H1 (cell line): ENCODE results near the gene NSD2. TPM values are rescaled to one million over a fixed set of nuclear protein-coding genes. Genes with fewer than 3 reads are reported as not detected.

Experiments
- MAFK ChIP-seq: IDR thresholded peaks from 2 replicates; pipeline ENCODE4 v1.6.1; 2012; ENCODE audit warnings: low read depth, mild to moderate bottlenecking, improper control_type of control experiment, low read length
- SIX5 ChIP-seq: IDR thresholded peaks from 2 replicates; pipeline ENCODE4 v1.6.1; 2011; ENCODE audit warnings: mild to moderate bottlenecking, low read depth, low read length
- polyA plus RNA-seq, 7 experiments: library from polyadenylated mRNA; depleted of rRNA in 3 of 7; stranded (reverse) in 5 of 7; unstranded in 2 of 7; fragments of >200 nt in 5 of 7; fragments of 200-250 nt in 2 of 7; gene quantifications; 1 replicate in 5 of 7; 2 replicates in 1 of 7; 4 replicates in 1 of 7; pipeline versions ENCODE4 v1.2.1 to v1.2.3, GENCODE V29; 2011 to 2013; ENCODE audit warnings: missing spikeins in 2 of 7, mixed read lengths in 2 of 7
- total RNA-seq: library from RNA; stranded (reverse); fragmentation: NEBNext Ultra II Directional; extraction: Animal tissue kit (Norgen Biotek cat#: 25700); gene quantifications from 2 replicates; pipeline ENCODE4 v1.2.1, GENCODE V29; 2021

The NSD2 gene
- total and polyA plus RNA-seq, 2 of the 8 experiments (the other 6 are each of a cell fraction or from before 2014, with no cell fraction given) = 26.7 to 129 TPM

DNA sequence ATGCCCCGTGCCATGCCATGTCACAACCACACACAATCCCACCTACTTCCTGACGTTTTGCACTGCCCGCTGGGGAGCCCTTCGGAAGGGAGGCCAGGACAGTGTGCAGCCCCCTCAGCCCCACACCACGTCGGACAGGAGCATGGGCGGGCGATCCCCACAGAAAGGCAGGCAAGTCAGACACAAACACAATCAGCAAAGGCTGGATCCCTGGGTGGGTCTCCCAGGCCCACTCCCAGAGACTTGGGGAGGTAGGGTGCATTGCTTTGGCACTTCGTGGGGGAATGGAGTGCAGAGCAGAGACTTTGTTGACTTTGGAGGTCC is 29.3 kb upstream of the NSD2 start (continued):
- TF ChIP-seq MAFK (no peak), SIX5 (no peak)
